ENCODE measurements around the gene CFAP46.
A peak's percentile ranks its signal among the peaks of the same experiment; 100 is the strongest.
"Not testable (repeated sequence)": the region's sequence is repeated elsewhere in the genome, so short reads cannot be mapped to it uniquely, and the experiment has no call there.

Gene CFAP46

GRCh38 chr10:132906836-132907235, 35.5 kb downstream of the CFAP46 start:
- TF ChIP-seq CTCF (IDR thresholded peaks at IDR 0.05; ENCODE audit: control insufficient read depth, insufficient read depth, low read depth, low read length, missing control alignments), result no peak
- no peak overlapping the region for H3K4me3 ChIP-seq (ENCODE audit: control insufficient read depth, low read depth, low read length)
- DNase-seq (ENCODE audit: low read depth), result no peak

GRCh38 chr10:132906106-132906505, 36.3 kb downstream of the CFAP46 start:
- no peak for DNase-seq (ENCODE audit: low read depth)
- H3K4me3 ChIP-seq (ENCODE audit: control insufficient read depth, low read depth, low read length), result no peak overlapping the region
- no peak for TF ChIP-seq CTCF (IDR thresholded peaks at IDR 0.05; ENCODE audit: control insufficient read depth, insufficient read depth, low read depth, low read length, missing control alignments)

- no peak overlapping the region for H3K4me3 ChIP-seq (ENCODE audit: control insufficient read depth, low read depth, low read length)
- no peak for DNase-seq (ENCODE audit: low read depth)
- TF ChIP-seq CTCF (IDR thresholded peaks at IDR 0.05; ENCODE audit: control insufficient read depth, insufficient read depth, low read depth, low read length, missing control alignments), result no peak
These were observed 36.7 kb downstream of the CFAP46 start for GRCh38 chr10:132905661-132906060.

- H3K4me3 ChIP-seq (ENCODE audit: control insufficient read depth, low read depth, low read length), result no peak overlapping the region
- DNase-seq (ENCODE audit: low read depth), result no peak
- TF ChIP-seq CTCF (IDR thresholded peaks at IDR 0.05; ENCODE audit: control insufficient read depth, insufficient read depth, low read depth, low read length, missing control alignments), result no peak
These were observed 37.3 kb downstream of the CFAP46 start for GRCh38 chr10:132904814-132905649.

- no peak for DNase-seq (ENCODE audit: low read depth)
- H3K4me3 ChIP-seq (ENCODE audit: control insufficient read depth, low read depth, low read length), result no peak overlapping the region
- TF ChIP-seq CTCF (IDR thresholded peaks at IDR 0.05; ENCODE audit: control insufficient read depth, insufficient read depth, low read depth, low read length, missing control alignments), result peak; percentile 80
These were observed 38.1 kb downstream of the CFAP46 start for GRCh38 chr10:132904181-132904813.

GRCh38 chr10:132902656-132903575, 39.5 kb downstream of the CFAP46 start:
- H3K4me3 ChIP-seq (ENCODE audit: control insufficient read depth, low read depth, low read length); DNase-seq (ENCODE audit: low read depth): not testable (repeated sequence)
